SH-SY5Y (cell line): ENCODE data around the gene MET.

Experiments used
- GATA2 ChIP-seq: IDR thresholded peaks from 2 replicates; pipeline ENCODE4 v1.6.1; 2011; ENCODE audit warnings: mild to moderate bottlenecking, low read depth, low read length
- GATA3 ChIP-seq: IDR thresholded peaks from 2 replicates; pipeline ENCODE4 v1.6.1; 2011; ENCODE audit warnings: low read depth, mild to moderate bottlenecking, low read length, moderate library complexity

Gene MET

DNA sequence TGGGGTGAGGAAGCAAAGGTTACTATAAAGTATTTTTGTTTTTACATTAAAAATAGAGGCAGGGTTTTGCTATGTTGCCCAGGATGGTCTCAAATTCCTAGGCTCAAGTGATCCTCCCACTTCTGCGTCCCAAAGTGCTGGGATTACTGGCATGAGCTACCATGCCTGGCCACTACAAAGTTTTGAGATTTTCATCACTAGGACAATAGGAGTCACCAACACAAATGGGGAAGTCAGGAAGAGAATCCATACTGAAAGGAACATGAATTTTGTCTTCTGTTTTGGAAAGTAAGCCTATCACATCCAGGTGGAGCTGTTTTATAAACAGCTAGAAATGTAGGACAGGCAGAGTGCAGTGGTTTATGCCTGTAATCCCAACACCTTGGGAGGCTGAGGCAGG is 170.4 kb downstream of the MET start:
- no peak for TF ChIP-seq GATA3
- no peak for TF ChIP-seq GATA2

- TF ChIP-seq GATA3 (no peak), GATA2 (no peak)
These were observed 171.4 kb downstream of the MET start for GRCh38 chr7:116843378-116843777.
